Measurements from ENCODE around the gene AEBP1.
"Not testable (repeated sequence)": the region's sequence is repeated elsewhere in the genome, so short reads cannot be mapped to it uniquely, and the experiment has no call there.

The AEBP1 gene

GRCh38 chr7:44126574-44126973, 22.4 kb downstream of the AEBP1 start:
- not testable (repeated sequence) for H3K27me3 Mint-ChIP-seq; H3K4me3 Mint-ChIP-seq; H3K36me3 Mint-ChIP-seq; H3K9me3 Mint-ChIP-seq (ENCODE audit: low read depth); H3K27ac Mint-ChIP-seq
- peaks cover 10% of the 10 kb centered on the region for H3K4me1 Mint-ChIP-seq (ENCODE audit: low read depth)

- no peaks in the 10 kb centered on the region for H3K27me3 Mint-ChIP-seq
- H3K4me3 Mint-ChIP-seq: no peak overlapping the region
- no peaks in the 10 kb centered on the region for H3K9me3 Mint-ChIP-seq (ENCODE audit: low read depth)
- peaks cover 3% of the 10 kb centered on the region for H3K36me3 Mint-ChIP-seq
- no peak overlapping the region for H3K27ac Mint-ChIP-seq
- H3K4me1 Mint-ChIP-seq (ENCODE audit: low read depth): peaks cover 9% of the 10 kb centered on the region
Observed at GRCh38 chr7:44127161-44127560, 23.0 kb downstream of the AEBP1 start.

GRCh38 chr7:44128721-44129582, 24.8 kb downstream of the AEBP1 start:
- no peak overlapping the region for H3K27ac Mint-ChIP-seq
- H3K4me3 Mint-ChIP-seq: no peak overlapping the region
- H3K36me3 Mint-ChIP-seq: no peaks in the 10 kb centered on the region
- no peaks in the 10 kb centered on the region for H3K9me3 Mint-ChIP-seq (ENCODE audit: low read depth)
- H3K4me1 Mint-ChIP-seq (ENCODE audit: low read depth): peaks cover 2% of the 10 kb centered on the region
- no peaks in the 10 kb centered on the region for H3K27me3 Mint-ChIP-seq

GRCh38 chr7:44131173-44132029, 27.3 kb downstream of the AEBP1 start:
- Mint-ChIP-seq H3K36me3 (no peaks in the 10 kb centered on the region), H3K27ac (no peak overlapping the region), H3K4me1 (ENCODE audit: low read depth) (no peaks in the 10 kb centered on the region), H3K27me3 (no peaks in the 10 kb centered on the region), H3K9me3 (ENCODE audit: low read depth) (no peaks in the 10 kb centered on the region), H3K4me3 (no peak overlapping the region)

GRCh38 chr7:44132039-44132438, 27.9 kb downstream of the AEBP1 start:
- Mint-ChIP-seq H3K27me3 (no peaks in the 10 kb centered on the region), H3K36me3 (no peaks in the 10 kb centered on the region), H3K4me1 (ENCODE audit: low read depth) (no peaks in the 10 kb centered on the region), H3K27ac (no peak overlapping the region), H3K4me3 (no peak overlapping the region), H3K9me3 (ENCODE audit: low read depth) (no peaks in the 10 kb centered on the region)

GRCh38 chr7:44133295-44133694, 29.1 kb downstream of the AEBP1 start:
- Mint-ChIP-seq H3K4me3 (no peak overlapping the region), H3K36me3 (no peaks in the 10 kb centered on the region), H3K27ac (no peak overlapping the region), H3K27me3 (no peaks in the 10 kb centered on the region), H3K4me1 (ENCODE audit: low read depth) (no peaks in the 10 kb centered on the region), H3K9me3 (ENCODE audit: low read depth) (no peaks in the 10 kb centered on the region)

DNA sequence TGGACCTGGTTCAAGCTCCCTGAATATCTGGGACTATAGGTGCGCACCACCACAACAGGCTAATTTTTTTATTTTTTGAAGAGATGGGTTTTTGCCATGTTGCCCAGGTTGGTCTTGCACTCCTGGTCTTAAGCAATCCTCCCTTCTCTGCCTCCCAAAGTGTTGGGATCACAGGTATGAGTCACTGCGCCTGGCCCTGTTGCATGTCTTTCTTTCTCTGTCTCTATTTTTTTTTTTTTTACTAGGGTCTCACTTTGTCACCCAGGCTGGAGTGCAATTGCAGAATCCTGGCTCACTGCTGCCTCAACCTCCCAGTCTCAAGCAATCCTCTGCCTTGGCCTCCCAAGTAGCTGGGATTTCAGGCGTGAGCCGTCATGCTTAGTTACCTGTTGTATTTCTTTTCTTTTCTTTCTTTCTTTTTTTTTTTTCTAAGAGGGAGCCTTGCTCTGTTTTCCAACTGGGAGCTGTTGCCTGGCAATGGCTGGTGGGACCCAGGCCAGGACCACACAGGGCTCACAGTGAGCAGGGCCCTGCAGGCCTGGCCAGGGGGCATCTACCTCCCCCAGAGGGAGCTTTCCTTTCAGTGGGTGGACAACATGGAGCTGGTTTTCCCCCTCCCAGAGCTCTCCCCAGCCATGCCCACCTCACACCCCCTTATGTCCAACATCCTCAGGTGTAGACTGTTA, 30.9 kb downstream of the AEBP1 start:
- Mint-ChIP-seq H3K27ac (no peak overlapping the region), H3K27me3 (no peaks in the 10 kb centered on the region), H3K36me3 (no peaks in the 10 kb centered on the region), H3K4me1 (ENCODE audit: low read depth) (no peaks in the 10 kb centered on the region), H3K9me3 (ENCODE audit: low read depth) (no peaks in the 10 kb centered on the region), H3K4me3 (no peak overlapping the region)

GRCh38 chr7:44136731-44137130, 32.6 kb downstream of the AEBP1 start:
- Mint-ChIP-seq H3K27ac (no peak overlapping the region), H3K4me1 (ENCODE audit: low read depth) (no peaks in the 10 kb centered on the region), H3K27me3 (no peaks in the 10 kb centered on the region), H3K9me3 (ENCODE audit: low read depth) (no peaks in the 10 kb centered on the region), H3K36me3 (no peaks in the 10 kb centered on the region), H3K4me3 (no peak overlapping the region)

- no peaks in the 10 kb centered on the region for H3K27me3 Mint-ChIP-seq
- H3K36me3 Mint-ChIP-seq: no peaks in the 10 kb centered on the region
- H3K9me3 Mint-ChIP-seq (ENCODE audit: low read depth): no peaks in the 10 kb centered on the region
- no peak overlapping the region for H3K27ac Mint-ChIP-seq
- H3K4me3 Mint-ChIP-seq: no peak overlapping the region
- no peaks in the 10 kb centered on the region for H3K4me1 Mint-ChIP-seq (ENCODE audit: low read depth)
Observed at GRCh38 chr7:44138698-44139097, 34.6 kb downstream of the AEBP1 start.

GRCh38 chr7:44139311-44140010, 35.3 kb downstream of the AEBP1 start:
- Mint-ChIP-seq H3K9me3 (ENCODE audit: low read depth) (no peaks in the 10 kb centered on the region), H3K4me1 (ENCODE audit: low read depth) (no peaks in the 10 kb centered on the region), H3K36me3 (no peaks in the 10 kb centered on the region), H3K27ac (no peak overlapping the region), H3K4me3 (no peak overlapping the region), H3K27me3 (no peaks in the 10 kb centered on the region)

DNA sequence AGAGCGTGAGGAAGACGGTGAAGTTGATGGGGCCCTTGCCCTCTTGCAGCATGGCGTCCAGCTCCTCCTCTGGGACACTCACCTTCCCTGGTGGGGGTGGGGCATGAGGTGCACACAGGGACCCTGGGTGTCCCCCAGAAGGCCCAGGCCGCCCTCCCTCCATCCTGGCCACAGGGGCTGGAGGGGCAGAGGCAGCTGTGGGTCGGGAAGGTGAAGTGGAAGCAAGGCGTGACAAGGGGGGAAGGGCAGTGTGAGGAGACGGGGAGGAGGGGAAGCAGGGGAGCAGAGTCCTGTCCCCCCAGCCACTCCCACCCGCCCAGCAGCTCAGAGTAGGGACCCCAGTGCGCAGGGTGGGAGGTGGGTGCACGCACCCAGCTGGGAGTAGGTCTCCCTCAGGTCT, 36.2 kb downstream of the AEBP1 start:
- Mint-ChIP-seq H3K4me1 (ENCODE audit: low read depth) (peaks cover 2% of the 10 kb centered on the region), H3K27me3 (no peaks in the 10 kb centered on the region), H3K36me3 (no peaks in the 10 kb centered on the region), H3K4me3 (no peak overlapping the region), H3K9me3 (ENCODE audit: low read depth) (no peaks in the 10 kb centered on the region), H3K27ac (no peak overlapping the region)

DNA sequence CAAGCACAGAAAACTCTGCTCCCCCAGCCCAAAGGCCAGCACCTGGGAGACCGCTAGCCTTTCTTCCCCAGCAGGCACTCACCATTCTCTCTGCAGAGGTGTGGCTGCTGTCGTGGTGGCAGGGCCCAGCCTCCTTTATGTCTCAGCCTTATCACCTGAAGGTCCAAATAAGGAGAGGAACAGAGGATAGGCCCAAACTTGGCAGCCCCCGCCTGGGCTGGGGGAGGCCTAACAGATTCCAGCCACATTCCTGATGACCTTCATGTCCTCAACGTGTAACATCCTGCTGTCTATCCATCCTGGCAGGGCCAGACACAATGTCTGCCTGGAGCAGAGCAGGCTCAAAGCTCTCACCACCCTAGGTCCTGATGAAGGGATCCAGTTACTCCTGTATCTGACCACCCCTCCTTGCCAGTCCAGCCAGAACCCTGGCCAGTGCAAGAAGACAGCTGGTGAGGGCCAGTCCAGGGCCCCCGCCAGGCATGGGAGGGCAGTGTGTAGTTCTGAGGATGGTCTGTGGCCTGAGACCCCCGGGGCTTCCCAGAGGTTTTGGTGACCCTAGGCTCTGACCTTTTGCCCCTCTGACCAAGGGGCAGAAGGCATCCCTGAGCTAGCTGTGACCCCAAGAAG, 37.2 kb downstream of the AEBP1 start, which contains the start of gene MYL7:
MYL7 (minus strand) TSS at position 112 of the 630 bp plus-strand sequence; CDS start at position 85, 27 bp downstream.
- Mint-ChIP-seq H3K4me1 (ENCODE audit: low read depth) (peaks cover 4% of the 10 kb centered on the region), H3K36me3 (no peaks in the 10 kb centered on the region), H3K4me3 (no peak within 1 kb of the TSS), H3K27me3 (no peaks in the 10 kb centered on the region), H3K27ac (no peak within 1 kb of the TSS), H3K9me3 (ENCODE audit: low read depth) (no peaks in the 10 kb centered on the region)

DNA sequence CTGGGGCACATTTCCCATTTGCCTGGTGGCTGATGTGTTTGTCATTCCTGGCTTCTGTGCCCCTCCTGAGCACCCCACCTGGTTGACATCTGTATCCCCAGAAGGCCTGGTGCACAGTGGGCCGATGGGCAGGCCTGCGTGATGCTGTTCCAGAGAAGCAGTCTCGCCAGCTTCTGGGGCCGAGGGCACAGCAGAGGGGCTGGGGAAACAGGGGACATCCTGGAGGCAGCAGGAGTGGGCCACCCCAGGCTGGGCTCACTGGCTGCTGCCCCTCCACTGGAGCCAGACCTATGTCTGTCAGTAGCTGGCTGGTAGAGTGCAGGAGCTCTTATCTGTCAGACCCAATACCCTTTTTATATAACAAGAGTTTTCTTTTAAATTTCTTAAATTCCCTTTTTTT, 37.9 kb downstream of the AEBP1 start:
- H3K4me3 Mint-ChIP-seq: no peak overlapping the region
- no peaks in the 10 kb centered on the region for H3K9me3 Mint-ChIP-seq (ENCODE audit: low read depth)
- H3K4me1 Mint-ChIP-seq (ENCODE audit: low read depth): peaks cover 4% of the 10 kb centered on the region
- H3K36me3 Mint-ChIP-seq: no peaks in the 10 kb centered on the region
- H3K27me3 Mint-ChIP-seq: no peaks in the 10 kb centered on the region
- no peak overlapping the region for H3K27ac Mint-ChIP-seq

DNA sequence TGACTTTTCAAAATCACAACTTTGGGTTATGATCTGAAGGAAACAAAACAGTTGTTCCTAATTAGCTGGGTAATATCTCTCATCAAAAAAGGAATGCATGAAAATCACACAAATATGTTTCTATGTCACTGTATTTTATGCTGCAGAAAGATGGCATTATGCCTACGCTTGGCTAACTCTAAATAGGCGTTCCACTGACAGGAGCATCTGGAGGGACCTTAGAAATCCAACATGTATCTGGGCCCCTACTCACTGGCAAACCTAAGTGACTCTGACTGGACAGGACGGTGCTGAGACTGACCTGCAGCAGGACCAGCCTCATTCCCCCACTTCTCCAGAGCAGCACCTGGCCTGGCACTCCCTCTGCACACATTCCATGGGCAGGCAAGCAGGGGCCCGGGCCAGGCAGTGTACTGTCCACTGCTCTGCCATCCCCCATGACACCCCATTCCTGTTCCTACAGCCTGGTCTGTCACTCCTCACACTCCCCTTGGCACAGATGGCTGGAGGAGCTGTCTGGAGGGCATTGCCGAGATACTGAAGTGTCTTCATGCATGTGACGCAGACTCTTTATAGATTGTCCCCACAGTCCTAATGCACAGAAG, 39.6 kb downstream of the AEBP1 start:
- H3K4me3 Mint-ChIP-seq: no peak overlapping the region

More for the DNA sequence above, 39.6 kb downstream of the AEBP1 start:
- Mint-ChIP-seq H3K4me1 (ENCODE audit: low read depth) (peaks cover 4% of the 10 kb centered on the region), H3K27me3 (no peaks in the 10 kb centered on the region), H3K9me3 (ENCODE audit: low read depth) (no peaks in the 10 kb centered on the region), H3K36me3 (no peaks in the 10 kb centered on the region), H3K27ac (no peak overlapping the region)
